Stimulated activated effector memory CD8-positive, alpha-beta T cell treated with anti-CD3 and anti-CD28 coated beads, Interleukin-12 subunit alpha, Interleukin-12 subunit beta, amount 100 ng/mL, for 72 hours (primary cell): ENCODE results near the gene NCOA5.
A peak's percentile ranks its signal among the peaks of the same experiment; 100 is the strongest.

ENCODE experiments used
- ATAC-seq: fragments of 150-1000 bp; cut with Tn5 transposase; 2 replicates; pipeline ENCODE4 v1.10.0; 2021
- DNase-seq, 2 donors: peaks; one replicate each; pipeline ENCODE4 v3.0.0; 2021 to 2022; ENCODE audit warnings: low spot score in 2 of 2
- H3K27ac Mint-ChIP-seq: one replicate; pipeline ENCODE4 v1.8.0; 2022; ENCODE audit warnings: mild to moderate bottlenecking, mixed read lengths
- H3K36me3 Mint-ChIP-seq: one replicate; pipeline ENCODE4 v1.8.0; 2022; ENCODE audit warnings: mild to moderate bottlenecking, mixed read lengths
- H3K4me1 Mint-ChIP-seq: one replicate; pipeline ENCODE4 v1.8.0; 2022; ENCODE audit warnings: mixed read lengths
- H3K4me3 Mint-ChIP-seq: one replicate; pipeline ENCODE4 v1.8.0; 2022; ENCODE audit warnings: mild to moderate bottlenecking, mixed read lengths
- H3K9me3 Mint-ChIP-seq: one replicate; pipeline ENCODE4 v1.8.0; 2022; ENCODE audit warnings: mixed read lengths

Gene NCOA5

GRCh38 chr20:46089417-46090388, at the start of gene NCOA5:
TSS of gene NCOA5 (minus strand) at chr20:46089962. CDS start at chr20:46079424, 10,538 bp downstream.
- DNase-seq (peak; percentile 91 to 95), ATAC-seq (peak; percentile 94)
- H3K36me3 Mint-ChIP-seq, result peaks cover 28% of the 10 kb centered on the region
- H3K4me3 Mint-ChIP-seq, result peak within 1 kb of the TSS; percentile 77
- H3K4me1 Mint-ChIP-seq, result peaks cover 39% of the 10 kb centered on the region
- H3K27ac Mint-ChIP-seq, result peak within 1 kb of the TSS; percentile 92
- H3K9me3 Mint-ChIP-seq, result no peaks in the 10 kb centered on the region

DNA sequence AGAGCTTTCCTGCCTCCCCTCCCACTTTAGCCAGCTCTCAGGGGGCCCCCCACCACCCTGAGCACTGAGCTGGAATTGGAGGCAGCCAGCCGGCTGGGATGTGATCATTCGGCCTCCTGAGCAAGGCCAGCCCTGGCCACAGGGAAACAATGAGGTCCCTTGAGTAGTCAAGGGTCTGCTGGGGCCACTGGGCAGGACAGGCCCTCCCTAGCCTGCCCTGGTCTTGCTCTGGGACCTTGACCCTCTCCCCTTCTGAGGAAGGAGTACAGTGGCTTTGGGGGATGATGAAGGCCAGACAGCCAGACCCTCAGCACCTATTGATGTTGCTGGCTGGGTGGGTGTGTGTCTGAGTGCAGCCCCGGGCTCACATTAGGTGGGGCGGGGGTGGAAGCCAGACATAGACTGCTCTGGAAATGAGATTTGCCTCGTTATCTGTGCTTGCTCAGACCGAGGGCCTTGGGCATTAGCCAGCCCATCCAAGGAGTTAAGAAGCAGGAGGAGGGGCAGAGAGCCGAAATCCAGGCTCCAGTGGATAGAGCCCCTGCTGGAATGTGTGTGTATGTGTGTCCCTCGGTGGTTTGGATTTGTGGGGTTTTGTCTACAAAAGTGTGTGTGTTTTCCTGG, 49.6 kb upstream of the NCOA5 start:
- Mint-ChIP-seq H3K36me3 (no peaks in the 10 kb centered on the region), H3K4me3 (no peak overlapping the region), H3K4me1 (no peaks in the 10 kb centered on the region), H3K27ac (no peak overlapping the region), H3K9me3 (no peaks in the 10 kb centered on the region)
- ATAC-seq (no peak), DNase-seq (no peak)

DNA sequence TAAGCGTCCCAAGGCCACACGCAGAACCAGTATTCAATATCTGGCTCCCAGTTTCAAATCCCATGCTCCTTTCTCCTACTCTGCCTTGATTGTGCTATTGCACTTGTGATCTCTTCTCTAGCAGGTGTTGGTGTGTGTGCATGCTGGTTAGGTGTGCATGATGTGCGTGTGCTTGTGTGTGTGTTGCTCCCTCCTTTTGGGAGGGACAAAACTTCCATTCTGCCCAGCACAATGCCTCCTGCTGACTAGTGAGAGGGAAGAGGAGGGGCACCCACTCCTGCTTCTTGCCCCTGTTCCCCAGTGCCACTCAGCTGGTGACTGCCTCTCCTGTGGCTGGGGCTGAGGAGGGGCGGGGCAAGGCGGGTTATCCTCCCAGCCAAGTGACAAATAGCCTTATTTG, 48.1 kb upstream of the NCOA5 start:
- no peaks in the 10 kb centered on the region for H3K9me3 Mint-ChIP-seq
- DNase-seq (no peak), ATAC-seq (no peak)
- peaks cover 2% of the 10 kb centered on the region for H3K4me1 Mint-ChIP-seq
- H3K27ac Mint-ChIP-seq, result no peak overlapping the region
- H3K36me3 Mint-ChIP-seq, result no peaks in the 10 kb centered on the region
- no peak overlapping the region for H3K4me3 Mint-ChIP-seq

GRCh38 chr20:46135856-46136633, 46.3 kb upstream of the NCOA5 start:
- DNase-seq, result no peak
- Mint-ChIP-seq H3K9me3 (no peaks in the 10 kb centered on the region), H3K36me3 (no peaks in the 10 kb centered on the region), H3K4me3 (no peak overlapping the region), H3K27ac (peak overlapping the region; percentile 10), H3K4me1 (peaks cover 6% of the 10 kb centered on the region)
- no peak for ATAC-seq

DNA sequence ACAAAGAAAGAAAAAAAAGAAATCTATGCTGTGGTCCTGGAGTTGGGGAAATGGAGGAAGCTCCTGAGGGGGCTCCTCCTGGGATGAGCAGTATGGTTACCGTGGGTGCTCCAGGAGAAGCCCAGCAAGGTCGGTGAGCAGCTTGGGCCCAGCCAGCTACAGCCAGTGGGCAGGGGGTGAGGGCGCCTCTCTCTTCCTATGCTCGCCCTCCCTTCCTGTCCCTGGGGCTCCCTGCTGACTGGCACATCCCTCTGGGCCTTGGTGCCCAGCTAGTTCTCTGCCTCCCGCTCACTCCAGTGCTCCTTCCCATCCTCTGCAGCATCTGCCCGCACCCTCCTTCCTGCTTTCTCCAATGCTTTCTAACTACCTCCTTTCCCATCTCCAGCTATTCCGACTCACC, 45.0 kb upstream of the NCOA5 start:
- Mint-ChIP-seq H3K27ac (no peak overlapping the region), H3K9me3 (no peaks in the 10 kb centered on the region), H3K36me3 (no peaks in the 10 kb centered on the region), H3K4me1 (peaks cover 6% of the 10 kb centered on the region), H3K4me3 (no peak overlapping the region)
- no peak for DNase-seq
- no peak for ATAC-seq

GRCh38 chr20:46133886-46134654, 44.3 kb upstream of the NCOA5 start:
- H3K4me1 Mint-ChIP-seq, result peaks cover 6% of the 10 kb centered on the region
- no peak overlapping the region for H3K27ac Mint-ChIP-seq
- ATAC-seq (no peak), DNase-seq (no peak)
- no peak overlapping the region for H3K4me3 Mint-ChIP-seq
- no peaks in the 10 kb centered on the region for H3K36me3 Mint-ChIP-seq
- H3K9me3 Mint-ChIP-seq, result no peaks in the 10 kb centered on the region

GRCh38 chr20:46132705-46133120, 43.0 kb upstream of the NCOA5 start:
- DNase-seq (peak; percentile 56 to 82), ATAC-seq (peak; percentile 83)
- Mint-ChIP-seq H3K9me3 (no peaks in the 10 kb centered on the region), H3K4me1 (peaks cover 6% of the 10 kb centered on the region), H3K4me3 (no peak overlapping the region), H3K27ac (no peak overlapping the region), H3K36me3 (peaks cover 3% of the 10 kb centered on the region)

- no peak overlapping the region for H3K4me3 Mint-ChIP-seq
- no peak for ATAC-seq
- peaks cover 6% of the 10 kb centered on the region for H3K36me3 Mint-ChIP-seq
- peaks cover 6% of the 10 kb centered on the region for H3K4me1 Mint-ChIP-seq
- H3K9me3 Mint-ChIP-seq, result no peaks in the 10 kb centered on the region
- no peak overlapping the region for H3K27ac Mint-ChIP-seq
- DNase-seq, result no peak
Measured at GRCh38 chr20:46131396-46131795, 41.6 kb upstream of the NCOA5 start.

- Mint-ChIP-seq H3K27ac (no peak overlapping the region), H3K4me1 (peaks cover 6% of the 10 kb centered on the region), H3K9me3 (no peaks in the 10 kb centered on the region), H3K4me3 (no peak overlapping the region), H3K36me3 (peaks cover 10% of the 10 kb centered on the region)
- ATAC-seq (no peak), DNase-seq (no peak)
Measured at GRCh38 chr20:46130534-46130933, 40.8 kb upstream of the NCOA5 start.

DNA sequence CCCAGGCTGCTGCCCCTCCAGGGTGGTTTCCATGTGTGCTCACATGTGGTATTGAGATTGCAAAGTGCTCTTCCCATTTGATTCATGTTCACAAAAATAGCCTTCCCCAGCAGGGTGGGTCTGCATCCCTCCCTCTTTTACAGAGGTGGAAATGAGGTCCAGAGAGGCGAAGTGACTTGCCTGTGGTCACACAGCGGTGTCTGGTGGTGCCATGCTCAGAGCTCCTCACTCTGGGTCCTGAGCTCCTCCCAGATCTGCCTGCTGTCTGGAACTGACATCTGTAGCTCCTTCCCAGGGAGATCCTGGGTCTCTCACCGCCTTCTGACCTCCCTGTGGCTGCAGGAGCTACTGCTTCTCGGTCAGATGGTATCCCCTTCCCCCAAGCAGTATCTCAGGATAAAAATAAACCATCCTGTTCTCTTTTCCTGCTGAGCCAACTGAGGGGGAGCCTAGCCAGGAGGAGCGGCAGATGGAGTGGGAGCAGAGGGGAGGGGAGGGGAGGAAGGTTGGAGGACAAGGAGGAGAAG, 40.3 kb upstream of the NCOA5 start:
- Mint-ChIP-seq H3K27ac (peak overlapping the region; percentile 23), H3K4me1 (peaks cover 6% of the 10 kb centered on the region)

GRCh38 chr20:46128310-46129151, 38.8 kb upstream of the NCOA5 start:
- ATAC-seq, result no peak
- Mint-ChIP-seq H3K4me3 (no peak overlapping the region), H3K36me3 (peaks cover 28% of the 10 kb centered on the region), H3K27ac (no peak overlapping the region), H3K9me3 (no peaks in the 10 kb centered on the region), H3K4me1 (peaks cover 10% of the 10 kb centered on the region)
- DNase-seq, result no peak

More for the DNA sequence above, 40.3 kb upstream of the NCOA5 start:
- no peak overlapping the region for H3K4me3 Mint-ChIP-seq
- H3K36me3 Mint-ChIP-seq, result peaks cover 15% of the 10 kb centered on the region
- DNase-seq, result no peak
- peak; percentile 52 for ATAC-seq
- no peaks in the 10 kb centered on the region for H3K9me3 Mint-ChIP-seq

GRCh38 chr20:46127396-46128010, 37.7 kb upstream of the NCOA5 start:
- no peak for ATAC-seq
- Mint-ChIP-seq H3K36me3 (peaks cover 30% of the 10 kb centered on the region), H3K4me3 (no peak overlapping the region), H3K4me1 (peaks cover 7% of the 10 kb centered on the region), H3K27ac (no peak overlapping the region), H3K9me3 (no peaks in the 10 kb centered on the region)
- no peak for DNase-seq

DNA sequence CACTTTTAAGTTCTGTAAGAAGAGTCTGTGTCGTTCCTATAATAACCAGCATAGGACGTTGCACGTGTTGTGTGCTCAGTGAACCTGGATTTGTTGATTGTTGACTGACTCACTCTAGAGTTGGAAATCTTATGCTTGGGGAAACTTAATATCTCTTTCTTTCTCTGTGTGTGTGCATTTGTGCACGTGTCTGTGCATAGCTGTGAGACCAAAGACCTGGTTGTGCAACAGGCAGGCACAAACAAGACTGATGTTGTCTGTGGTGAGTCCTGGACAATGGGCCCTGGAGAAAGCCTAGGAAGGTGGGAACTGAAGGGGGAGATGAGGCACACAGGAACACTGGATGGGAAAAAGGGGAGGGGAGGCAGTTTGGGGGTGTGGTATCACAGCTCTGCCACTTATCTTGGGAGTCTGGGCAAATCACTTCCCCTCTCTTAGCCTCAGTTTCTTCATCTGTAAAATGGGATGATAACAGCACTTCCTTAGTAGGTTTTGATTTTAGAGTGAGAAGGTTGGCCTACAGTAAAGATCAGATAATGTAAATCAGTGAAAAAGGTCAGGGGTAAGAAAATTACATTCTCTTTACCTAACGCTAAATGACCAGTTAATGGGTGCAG, 36.8 kb upstream of the NCOA5 start:
- no peak for DNase-seq
- Mint-ChIP-seq H3K27ac (no peak overlapping the region), H3K9me3 (no peaks in the 10 kb centered on the region), H3K36me3 (peaks cover 38% of the 10 kb centered on the region), H3K4me3 (no peak overlapping the region), H3K4me1 (peaks cover 6% of the 10 kb centered on the region)
- ATAC-seq, result no peak
